GM12872 (cell line): ENCODE measurements around the gene BRI3BP.

ENCODE experiments used
- CTCF ChIP-seq: IDR thresholded peaks from 3 replicates; pipeline ENCODE4 v1.5.1; 2011; ENCODE audit warnings: low read depth, mild to moderate bottlenecking, low read length, moderate library complexity; ENCODE audit not compliant: insufficient read depth

The BRI3BP gene

DNA sequence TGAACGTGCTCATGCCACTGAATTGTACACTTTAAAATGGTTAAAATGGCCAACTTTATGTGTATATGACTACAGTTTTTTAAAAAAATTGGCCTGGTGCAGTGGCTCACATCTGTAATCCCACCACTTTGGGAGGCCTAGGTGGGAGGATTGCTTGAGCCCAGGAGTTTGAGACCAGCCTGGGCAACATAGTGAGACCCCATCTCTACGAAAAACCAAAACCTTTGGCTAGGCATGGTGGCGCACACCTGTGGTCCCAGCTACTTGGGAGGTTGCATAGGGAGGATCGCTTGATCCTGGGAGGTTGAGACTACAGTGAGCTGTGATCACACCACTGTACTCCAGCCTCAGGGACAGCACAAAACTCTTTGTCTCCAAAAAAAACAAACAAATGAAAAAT lies 5.3 kb downstream of the BRI3BP start:
- no peak for TF ChIP-seq CTCF

DNA sequence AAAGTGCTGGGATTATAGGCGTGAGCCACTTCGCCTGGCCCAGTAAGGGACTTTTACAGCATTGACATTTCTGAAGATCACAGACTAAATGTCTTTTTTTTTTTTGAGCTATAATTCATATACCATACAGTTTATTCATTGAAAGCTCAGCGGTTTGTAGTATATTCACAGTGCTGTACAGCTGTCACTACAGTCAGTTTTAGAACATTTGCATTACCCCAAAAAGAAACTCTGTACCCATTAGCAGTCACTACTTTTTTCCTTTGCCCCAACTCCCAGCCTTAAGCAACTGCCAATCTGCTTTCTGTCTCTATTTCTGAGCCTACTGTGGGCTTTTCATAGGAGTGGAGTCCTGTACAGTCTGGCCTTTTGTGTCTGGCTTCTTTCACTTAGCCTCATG lies 8.2 kb downstream of the BRI3BP start:
- no peak for TF ChIP-seq CTCF

GRCh38 chr12:125003021-125003420 lies 9.6 kb downstream of the BRI3BP start:
- TF ChIP-seq CTCF = no peak

GRCh38 chr12:125004621-125005020 lies 11.2 kb downstream of the BRI3BP start:
- TF ChIP-seq CTCF = no peak

GRCh38 chr12:125005652-125006051 lies 12.2 kb downstream of the BRI3BP start:
- TF ChIP-seq CTCF = no peak

GRCh38 chr12:125006365-125006764 lies 12.9 kb downstream of the BRI3BP start:
- TF ChIP-seq CTCF = no peak

DNA sequence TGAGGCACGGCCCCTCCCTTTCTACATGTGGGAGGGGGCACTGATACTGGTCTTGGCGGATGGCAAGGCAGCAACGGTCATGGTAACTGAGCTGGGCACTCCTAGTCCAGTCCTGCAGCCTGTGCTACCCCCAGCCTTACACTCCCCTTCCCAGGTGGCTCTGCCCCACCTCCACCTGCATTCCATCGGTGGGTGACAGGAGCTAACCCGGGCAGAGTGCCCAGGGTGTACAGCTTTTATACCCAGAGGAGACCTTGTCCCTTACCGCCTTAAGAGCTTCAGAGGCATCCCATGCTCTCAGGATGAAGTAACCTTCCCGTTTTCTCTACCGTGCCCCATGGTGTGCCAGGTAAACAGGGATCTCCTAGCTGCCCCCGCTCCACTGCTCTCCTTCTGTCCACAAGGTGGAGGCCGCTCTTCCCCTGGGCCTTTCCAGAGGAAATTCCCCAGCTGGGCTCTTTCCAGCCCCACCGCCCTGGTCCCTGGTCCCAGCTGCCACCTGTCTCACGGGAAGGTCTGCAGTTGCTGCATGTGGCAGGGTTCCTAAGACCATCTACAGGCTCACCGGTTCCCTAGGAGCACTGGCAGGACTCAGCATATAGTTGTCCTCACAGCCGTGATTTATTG lies 20.5 kb downstream of the BRI3BP start:
- TF ChIP-seq CTCF = no peak

DNA sequence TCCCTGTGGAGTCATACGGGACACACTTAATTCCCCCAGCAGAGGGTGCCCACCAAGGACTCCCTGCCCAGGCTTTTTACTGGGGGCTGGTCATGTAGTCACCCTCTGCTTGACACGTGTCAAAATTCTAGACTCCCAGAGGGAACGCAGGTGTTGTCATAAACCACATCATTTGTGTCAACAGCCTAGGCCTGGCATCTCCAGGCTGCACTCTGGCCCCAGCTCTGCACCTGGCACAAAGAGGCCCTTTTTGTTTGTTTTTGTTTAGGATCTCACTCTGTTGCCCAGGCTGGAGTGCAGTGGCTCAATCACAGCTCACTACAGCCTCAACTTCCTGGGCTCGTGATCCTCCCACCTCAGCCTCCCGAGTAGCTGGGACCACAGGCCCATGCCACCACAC lies 21.1 kb downstream of the BRI3BP start:
- TF ChIP-seq CTCF = no peak
